ENCODE measurements around the gene CRY2.
A peak's percentile ranks its signal among the peaks of the same experiment; 100 is the strongest.

Gene CRY2

GRCh38 chr11:45918331-45918941 is 71.2 kb downstream of the CRY2 start:
- peak; percentile 22 to 51 for DNase-seq (ENCODE audit: low read depth in 2 of 2)

- DNase-seq (ENCODE audit: low read depth in 2 of 2): no peak
Observed at GRCh38 chr11:45918962-45919675, 71.8 kb downstream of the CRY2 start.

- no peak for DNase-seq (ENCODE audit: low read depth in 2 of 2)
Observed at GRCh38 chr11:45919806-45920530, 72.7 kb downstream of the CRY2 start.

GRCh38 chr11:45920531-45921477 is 73.5 kb downstream of the CRY2 start:
- DNase-seq (ENCODE audit: low read depth in 2 of 2): no peak

GRCh38 chr11:45921561-45922424 is 74.5 kb downstream of the CRY2 start:
- DNase-seq (ENCODE audit: low read depth in 2 of 2): no peak

GRCh38 chr11:45922425-45923082 is 75.3 kb downstream of the CRY2 start, which contains the start of gene LARGE2:
LARGE2 (plus strand) TSS chr11:45922656; CDS start chr11:45922883, 227 bp downstream.
- DNase-seq (ENCODE audit: low read depth in 2 of 2): no peak

GRCh38 chr11:45924036-45924915 is 77.0 kb downstream of the CRY2 start:
- DNase-seq (ENCODE audit: low read depth in 2 of 2): no peak

- no peak for DNase-seq (ENCODE audit: low read depth in 2 of 2)
Observed at GRCh38 chr11:45924927-45925326, 77.7 kb downstream of the CRY2 start.

- no peak for DNase-seq (ENCODE audit: low read depth in 2 of 2)
Observed at GRCh38 chr11:45925550-45925949, 78.3 kb downstream of the CRY2 start.

GRCh38 chr11:45926001-45926401 is 78.7 kb downstream of the CRY2 start:
- DNase-seq (ENCODE audit: low read depth in 2 of 2): no peak

GRCh38 chr11:45926536-45927331 is 79.5 kb downstream of the CRY2 start:
- DNase-seq (ENCODE audit: low read depth in 2 of 2): no peak

GRCh38 chr11:45927332-45927683 is 80.0 kb downstream of the CRY2 start:
- DNase-seq (ENCODE audit: low read depth in 2 of 2): no peak

GRCh38 chr11:45927684-45928413 is 80.6 kb downstream of the CRY2 start:
- DNase-seq (ENCODE audit: low read depth in 2 of 2): no peak

- no peak for DNase-seq (ENCODE audit: low read depth in 2 of 2)
Observed at GRCh38 chr11:45928535-45929215, 81.4 kb downstream of the CRY2 start.

- DNase-seq (ENCODE audit: low read depth in 2 of 2): no peak
Observed at GRCh38 chr11:45929486-45930030, 82.3 kb downstream of the CRY2 start.

GRCh38 chr11:45930031-45930794 is 82.9 kb downstream of the CRY2 start:
- DNase-seq (ENCODE audit: low read depth in 2 of 2): peak in 1 of 2 donors; percentile 14

Data from stimulated activated CD8-positive, alpha-beta memory T cell treated with anti-CD3 and anti-CD28 coated beads, Interleukin-7, amount 100 ng/mL, for 4 hours (primary cell).